Stimulated activated CD4-positive, alpha-beta T cell treated with anti-CD3 and anti-CD28 coated beads, TNF-alpha, amount 100 ng/mL, for 4 hours (primary cell): Measurements from ENCODE around the gene MYL7.
A peak's percentile ranks its signal among the peaks of the same experiment; 100 is the strongest.

Experiments
- DNase-seq, 3 experiments: peaks; one replicate each; pipeline ENCODE4 v3.0.0-alpha.2; 2020; ENCODE audit warnings: low read depth in 3 of 3

The MYL7 gene

GRCh38 chr7:44150466-44150832 lies 9.3 kb upstream of the MYL7 start:
- no peak for DNase-seq

- no peak for DNase-seq
Observed at GRCh38 chr7:44149571-44150465, 8.7 kb upstream of the MYL7 start.

- no peak for DNase-seq
Observed at GRCh38 chr7:44148961-44149536, 7.9 kb upstream of the MYL7 start.

- no peak for DNase-seq
Observed at GRCh38 chr7:44148166-44148565, 7.0 kb upstream of the MYL7 start.

- DNase-seq: no peak
Observed at GRCh38 chr7:44147026-44147991, 6.2 kb upstream of the MYL7 start.

GRCh38 chr7:44145969-44146911 lies 5.1 kb upstream of the MYL7 start:
- peak; percentile 41 to 54 (median 41) for DNase-seq

- peak; percentile 23 to 64 (median 34) for DNase-seq
Observed at GRCh38 chr7:44145479-44145968, 4.4 kb upstream of the MYL7 start.

- DNase-seq: no peak
Observed at GRCh38 chr7:44144968-44145478, 3.9 kb upstream of the MYL7 start.

GRCh38 chr7:44144426-44144967 lies 3.4 kb upstream of the MYL7 start:
- no peak for DNase-seq

- DNase-seq: no peak
Observed at GRCh38 chr7:44143646-44144250, 2.6 kb upstream of the MYL7 start.

- DNase-seq: no peak
Observed at GRCh38 chr7:44142028-44142427, 896 bp upstream of the MYL7 start.

GRCh38 chr7:44140341-44140740 lies 791 bp downstream of the MYL7 start:
- no peak for DNase-seq

GRCh38 chr7:44139311-44140010 lies 1.7 kb downstream of the MYL7 start:
- DNase-seq: no peak

GRCh38 chr7:44138698-44139097 lies 2.4 kb downstream of the MYL7 start:
- DNase-seq: no peak

GRCh38 chr7:44136731-44137130 lies 4.4 kb downstream of the MYL7 start:
- no peak for DNase-seq

GRCh38 chr7:44134943-44135628 lies 6.0 kb downstream of the MYL7 start:
- DNase-seq: no peak

GRCh38 chr7:44133295-44133694 lies 7.8 kb downstream of the MYL7 start:
- no peak for DNase-seq

- DNase-seq: no peak
Observed at GRCh38 chr7:44132039-44132438, 9.1 kb downstream of the MYL7 start.
